Memory B cell (primary cell): ENCODE measurements around the gene FMN1.

Experiments
- ATAC-seq: fragments of 150-1000 bp; cut with Tn5 transposase; 2 replicates; pipeline ENCODE4 v1.10.0; 2021; ENCODE audit warnings: low read depth, mild to moderate bottlenecking, moderate library complexity
- DNase-seq, 2 donors: peaks; one replicate each; pipeline ENCODE4 v3.0.0; 2022; ENCODE audit warnings: low spot score in 2 of 2
- H3K27ac Mint-ChIP-seq: one replicate; pipeline ENCODE4 v1.8.0; 2022; ENCODE audit warnings: mild to moderate bottlenecking, moderate library complexity, mixed read lengths
- H3K27me3 Mint-ChIP-seq: one replicate; pipeline ENCODE4 v1.8.0; 2022; ENCODE audit warnings: mixed read lengths
- H3K36me3 Mint-ChIP-seq: one replicate; pipeline ENCODE4 v1.8.0; 2022; ENCODE audit warnings: mild to moderate bottlenecking, mixed read lengths
- H3K4me1 Mint-ChIP-seq: one replicate; pipeline ENCODE4 v1.8.0; 2022; ENCODE audit warnings: mixed read lengths
- H3K4me3 Mint-ChIP-seq: one replicate; pipeline ENCODE4 v1.8.0; 2022; ENCODE audit warnings: mild to moderate bottlenecking, moderate library complexity, mixed read lengths
- H3K9me3 Mint-ChIP-seq: one replicate; pipeline ENCODE4 v1.8.0; 2022; ENCODE audit warnings: mixed read lengths

Gene FMN1

GRCh38 chr15:33132722-33133345 lies 61.7 kb downstream of the FMN1 start:
- Mint-ChIP-seq H3K27me3 (peaks cover 1% of the 10 kb centered on the region), H3K36me3 (no peaks in the 10 kb centered on the region), H3K9me3 (peaks cover under 1% of the 10 kb centered on the region), H3K4me1 (no peaks in the 10 kb centered on the region), H3K27ac (no peak overlapping the region), H3K4me3 (no peak overlapping the region)
- DNase-seq (no peak), ATAC-seq (no peak)

GRCh38 chr15:33132233-33132580 lies 62.3 kb downstream of the FMN1 start:
- Mint-ChIP-seq H3K4me1 (no peaks in the 10 kb centered on the region), H3K27me3 (peaks cover 2% of the 10 kb centered on the region), H3K27ac (no peak overlapping the region), H3K4me3 (no peak overlapping the region), H3K36me3 (no peaks in the 10 kb centered on the region), H3K9me3 (peaks cover 3% of the 10 kb centered on the region)
- ATAC-seq (no peak), DNase-seq (no peak)

- Mint-ChIP-seq H3K4me1 (no peaks in the 10 kb centered on the region), H3K27me3 (peaks cover 3% of the 10 kb centered on the region), H3K9me3 (peaks cover 3% of the 10 kb centered on the region), H3K4me3 (no peak overlapping the region), H3K27ac (no peak overlapping the region), H3K36me3 (no peaks in the 10 kb centered on the region)
- no peak for ATAC-seq
- no peak for DNase-seq
Observed at GRCh38 chr15:33131552-33132232, 62.8 kb downstream of the FMN1 start.

GRCh38 chr15:33126559-33127290 lies 67.8 kb downstream of the FMN1 start:
- no peak overlapping the region for H3K4me3 Mint-ChIP-seq
- no peak overlapping the region for H3K27ac Mint-ChIP-seq
- H3K4me1 Mint-ChIP-seq: peaks cover 3% of the 10 kb centered on the region
- ATAC-seq (no peak), DNase-seq (no peak)
- H3K27me3 Mint-ChIP-seq: peaks cover 9% of the 10 kb centered on the region
- H3K36me3 Mint-ChIP-seq: no peaks in the 10 kb centered on the region
- H3K9me3 Mint-ChIP-seq: peaks cover 3% of the 10 kb centered on the region

- H3K4me3 Mint-ChIP-seq: no peak overlapping the region
- no peaks in the 10 kb centered on the region for H3K36me3 Mint-ChIP-seq
- no peak overlapping the region for H3K27ac Mint-ChIP-seq
- DNase-seq (no peak), ATAC-seq (no peak)
- peaks cover 3% of the 10 kb centered on the region for H3K4me1 Mint-ChIP-seq
- H3K27me3 Mint-ChIP-seq: peaks cover 9% of the 10 kb centered on the region
- peaks cover 3% of the 10 kb centered on the region for H3K9me3 Mint-ChIP-seq
Observed at GRCh38 chr15:33125894-33126537, 68.5 kb downstream of the FMN1 start.

GRCh38 chr15:33124811-33125210 lies 69.7 kb downstream of the FMN1 start:
- Mint-ChIP-seq H3K4me3 (no peak overlapping the region), H3K9me3 (peaks cover 3% of the 10 kb centered on the region), H3K4me1 (peaks cover 3% of the 10 kb centered on the region), H3K36me3 (no peaks in the 10 kb centered on the region), H3K27ac (no peak overlapping the region), H3K27me3 (peaks cover 9% of the 10 kb centered on the region)
- DNase-seq (no peak), ATAC-seq (no peak)

GRCh38 chr15:33124279-33124678 lies 70.2 kb downstream of the FMN1 start:
- no peak overlapping the region for H3K4me3 Mint-ChIP-seq
- DNase-seq (no peak), ATAC-seq (no peak)
- peaks cover 9% of the 10 kb centered on the region for H3K27me3 Mint-ChIP-seq
- H3K4me1 Mint-ChIP-seq: peaks cover 3% of the 10 kb centered on the region
- H3K27ac Mint-ChIP-seq: no peak overlapping the region
- peaks cover 3% of the 10 kb centered on the region for H3K9me3 Mint-ChIP-seq
- H3K36me3 Mint-ChIP-seq: no peaks in the 10 kb centered on the region

GRCh38 chr15:33119865-33120264 lies 74.6 kb downstream of the FMN1 start:
- Mint-ChIP-seq H3K9me3 (no peaks in the 10 kb centered on the region), H3K27me3 (peaks cover 6% of the 10 kb centered on the region), H3K36me3 (no peaks in the 10 kb centered on the region), H3K4me3 (no peak overlapping the region), H3K27ac (no peak overlapping the region), H3K4me1 (no peaks in the 10 kb centered on the region)
- no peak for ATAC-seq
- no peak for DNase-seq

GRCh38 chr15:33119273-33119672 lies 75.2 kb downstream of the FMN1 start:
- DNase-seq (no peak), ATAC-seq (no peak)
- Mint-ChIP-seq H3K4me1 (no peaks in the 10 kb centered on the region), H3K27me3 (peaks cover 8% of the 10 kb centered on the region), H3K9me3 (no peaks in the 10 kb centered on the region), H3K36me3 (no peaks in the 10 kb centered on the region), H3K27ac (no peak overlapping the region), H3K4me3 (no peak overlapping the region)

- Mint-ChIP-seq H3K4me1 (no peaks in the 10 kb centered on the region), H3K9me3 (no peaks in the 10 kb centered on the region), H3K27me3 (peaks cover 7% of the 10 kb centered on the region), H3K4me3 (no peak overlapping the region), H3K36me3 (no peaks in the 10 kb centered on the region), H3K27ac (no peak overlapping the region)
- ATAC-seq (no peak), DNase-seq (no peak)
Observed at GRCh38 chr15:33116198-33116597, 78.3 kb downstream of the FMN1 start.

GRCh38 chr15:33115191-33115861 lies 79.2 kb downstream of the FMN1 start:
- DNase-seq (no peak), ATAC-seq (no peak)
- H3K27ac Mint-ChIP-seq: no peak overlapping the region
- no peak overlapping the region for H3K4me3 Mint-ChIP-seq
- no peaks in the 10 kb centered on the region for H3K9me3 Mint-ChIP-seq
- peaks cover 7% of the 10 kb centered on the region for H3K27me3 Mint-ChIP-seq
- no peaks in the 10 kb centered on the region for H3K36me3 Mint-ChIP-seq
- no peaks in the 10 kb centered on the region for H3K4me1 Mint-ChIP-seq

- DNase-seq (no peak), ATAC-seq (no peak)
Observed at GRCh38 chr15:33114374-33114717, 80.2 kb downstream of the FMN1 start.

GRCh38 chr15:33113666-33114373 lies 80.7 kb downstream of the FMN1 start:
- DNase-seq (no peak), ATAC-seq (no peak)
- Mint-ChIP-seq H3K27ac (no peak overlapping the region), H3K36me3 (no peaks in the 10 kb centered on the region), H3K4me1 (no peaks in the 10 kb centered on the region), H3K27me3 (peaks cover 7% of the 10 kb centered on the region), H3K4me3 (no peak overlapping the region), H3K9me3 (no peaks in the 10 kb centered on the region)

More at GRCh38 chr15:33114374-33114717, 80.2 kb downstream of the FMN1 start:
- Mint-ChIP-seq H3K27me3 (peaks cover 7% of the 10 kb centered on the region), H3K4me3 (no peak overlapping the region), H3K27ac (no peak overlapping the region), H3K9me3 (no peaks in the 10 kb centered on the region), H3K4me1 (no peaks in the 10 kb centered on the region), H3K36me3 (no peaks in the 10 kb centered on the region)
